H1 (cell line): Measurements from ENCODE around the gene TCTN3. TPM values are rescaled to one million over a fixed set of nuclear protein-coding genes. Genes with fewer than 3 reads are reported as not detected.

ENCODE experiments used
- polyA plus RNA-seq, 7 experiments: library from polyadenylated mRNA; depleted of rRNA in 3 of 7; stranded (reverse) in 5 of 7; unstranded in 2 of 7; fragments of >200 nt in 5 of 7; fragments of 200-250 nt in 2 of 7; gene quantifications; 1 replicate in 5 of 7; 2 replicates in 1 of 7; 4 replicates in 1 of 7; pipeline versions ENCODE4 v1.2.1 to v1.2.3, GENCODE V29; 2011 to 2013; ENCODE audit warnings: missing spikeins in 2 of 7, mixed read lengths in 2 of 7
- total RNA-seq: library from RNA; stranded (reverse); fragmentation: NEBNext Ultra II Directional; extraction: Animal tissue kit (Norgen Biotek cat#: 25700); gene quantifications from 2 replicates; pipeline ENCODE4 v1.2.1, GENCODE V29; 2021

The TCTN3 gene
- total and polyA plus RNA-seq, 2 of the 8 experiments (the other 6 are each of a cell fraction or from before 2014, with no cell fraction given): 34.7 to 39.8 TPM

Other genes starting within 250 kb of the TCTN3 start
- gene SORBS1, start 132.6 kb downstream of the TCTN3 start, total RNA-seq: 35.0 and 36.3 TPM in 2 replicates
- gene SORBS1, start 132.6 kb downstream of the TCTN3 start, polyA plus RNA-seq (2011; rRNA removed): 16.0 and 17.5 TPM in 2 replicates
- gene ALDH18A1, start 37.2 kb downstream of the TCTN3 start, total RNA-seq: 122 and 128 TPM in 2 replicates
- gene ALDH18A1, start 37.2 kb downstream of the TCTN3 start, polyA plus RNA-seq (2011; rRNA removed): 59.6 and 61.9 TPM in 2 replicates
- gene ENTPD1, start 62.2 kb upstream of the TCTN3 start, total RNA-seq: 2.2 and 2.9 TPM in 2 replicates
- gene ENTPD1, start 62.2 kb upstream of the TCTN3 start, polyA plus RNA-seq (2011; rRNA removed): 1.1 and 2.5 TPM in 2 replicates
- gene CC2D2B, start 214.0 kb upstream of the TCTN3 start, total RNA-seq: 0.29 and 0.71 TPM in 2 replicates
- gene CC2D2B, start 214.0 kb upstream of the TCTN3 start, polyA plus RNA-seq (2011; rRNA removed): 0.09 TPM in 1 of 2 replicates, not detected in the other